ENCODE results near the gene MYO1F. TPM values are rescaled to one million over a fixed set of nuclear protein-coding genes. Genes with fewer than 3 reads are reported as not detected.
"Not testable (repeated sequence)": the region's sequence is repeated elsewhere in the genome, so short reads cannot be mapped to it uniquely, and the experiment has no call there.

MYO1F gene
- polyA plus RNA-seq, 1 donor from 2014 or later: 40.9 TPM

DNA sequence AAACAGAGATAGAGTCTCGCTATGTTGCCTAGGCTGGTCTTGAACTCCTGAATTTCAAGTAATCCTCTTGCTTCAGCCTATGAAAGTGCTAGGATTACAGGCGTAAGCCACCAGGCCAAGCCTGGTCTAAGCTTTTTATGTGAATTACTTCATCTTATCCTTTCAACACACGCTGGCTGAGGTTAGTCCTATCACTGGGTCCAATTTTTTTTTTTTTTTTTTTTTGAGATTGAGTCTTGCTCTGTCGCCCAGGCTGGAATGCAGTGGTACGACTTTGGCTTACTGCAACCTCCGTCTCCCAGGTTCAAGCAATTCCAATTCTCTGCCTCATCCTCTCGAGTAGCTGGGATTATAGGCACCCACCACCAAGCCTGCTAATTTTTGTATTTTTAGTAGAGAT, 10.4 kb downstream of the MYO1F start:
- no peak overlapping the region for H3K4me3 Mint-ChIP-seq
- H3K36me3 Mint-ChIP-seq: peaks cover 4% of the 10 kb centered on the region
- no peaks in the 10 kb centered on the region for H3K9me3 Mint-ChIP-seq
- H3K27me3 Mint-ChIP-seq: no peaks in the 10 kb centered on the region
- peaks cover 12 to 35% (median 30%) of the 10 kb centered on the region in 3 donors for H3K4me1 Mint-ChIP-seq
- H3K27ac Mint-ChIP-seq: no peak overlapping the region

GRCh38 chr19:8564866-8565265, 12.4 kb downstream of the MYO1F start:
- Mint-ChIP-seq H3K4me1 (peaks cover 5 to 22% (median 21%) of the 10 kb centered on the region in 3 donors), H3K4me3 (peak overlapping the region in 1 of 4 donors; percentile 57)
- H3K36me3 Mint-ChIP-seq, H3K27ac Mint-ChIP-seq, H3K9me3 Mint-ChIP-seq, H3K27me3 Mint-ChIP-seq: not testable (repeated sequence)

DNA sequence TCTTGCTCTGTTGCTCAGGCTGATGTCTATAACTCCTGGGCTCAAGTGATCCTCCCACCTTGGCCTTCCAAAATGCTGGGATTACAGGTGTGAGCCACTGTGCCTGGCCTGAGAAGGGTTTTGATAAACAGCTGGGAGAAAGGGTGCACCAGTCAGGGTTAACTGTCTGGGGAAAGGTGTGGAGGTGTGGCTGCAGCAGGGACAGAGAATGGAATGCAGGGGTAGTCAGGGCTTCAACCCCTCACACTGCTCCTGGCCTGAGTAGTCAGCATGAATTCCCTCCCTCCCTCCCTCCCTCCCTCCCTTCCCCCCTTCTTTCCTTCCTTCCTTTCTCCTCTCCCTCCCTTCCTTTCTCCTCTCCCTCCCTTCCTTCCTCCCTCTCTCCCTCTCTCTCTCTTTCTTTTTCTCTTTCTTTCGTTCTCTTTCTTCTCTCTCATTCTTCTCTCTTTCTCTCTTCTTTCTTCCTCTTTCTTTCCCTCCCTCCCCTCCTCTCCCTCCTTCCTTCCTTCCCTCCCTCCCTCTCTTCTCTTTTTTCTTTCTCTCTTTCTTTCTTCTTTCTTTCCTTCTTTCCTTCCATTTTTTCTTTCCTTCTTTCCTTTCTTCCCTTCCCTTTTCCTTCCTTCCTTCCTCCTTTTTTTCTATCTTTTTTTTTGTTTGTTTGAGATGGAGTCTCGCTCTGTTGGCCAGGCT, 16.0 kb downstream of the MYO1F start:
- H3K27ac Mint-ChIP-seq: no peak overlapping the region
- H3K4me1 Mint-ChIP-seq: peaks cover 5 to 16% (median 8%) of the 10 kb centered on the region in 3 donors
- no peaks in the 10 kb centered on the region for H3K36me3 Mint-ChIP-seq
- H3K9me3 Mint-ChIP-seq: no peaks in the 10 kb centered on the region
- no peak overlapping the region for H3K4me3 Mint-ChIP-seq
- no peaks in the 10 kb centered on the region for H3K27me3 Mint-ChIP-seq

DNA sequence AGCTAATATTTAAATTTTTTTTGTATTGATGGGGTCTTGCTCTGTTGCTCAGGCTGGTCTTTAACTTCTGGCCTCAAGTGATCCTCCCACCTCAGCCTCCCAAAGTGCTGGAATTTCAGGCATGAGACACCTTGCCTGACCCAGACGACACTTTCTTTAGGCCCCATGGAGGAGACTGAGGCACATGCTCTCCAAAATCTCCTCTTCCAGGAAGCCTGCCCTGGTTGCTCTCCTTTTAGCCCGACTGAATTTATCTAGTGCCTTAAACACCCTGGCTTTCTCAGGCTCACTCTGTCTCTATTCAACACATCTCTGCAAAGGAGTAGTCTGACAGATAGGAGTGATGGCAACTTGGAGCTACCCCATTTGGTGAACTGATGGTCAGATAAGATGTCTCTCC, 18.9 kb downstream of the MYO1F start:
- no peaks in the 10 kb centered on the region for H3K27me3 Mint-ChIP-seq
- H3K9me3 Mint-ChIP-seq: no peaks in the 10 kb centered on the region
- peak overlapping the region in 2 of 3 donors; percentile 62 to 82 for H3K27ac Mint-ChIP-seq
- peaks cover 4 to 9% (median 8%) of the 10 kb centered on the region in 3 donors for H3K4me1 Mint-ChIP-seq
- peak overlapping the region in 1 of 4 donors; percentile 28 for H3K4me3 Mint-ChIP-seq
- H3K36me3 Mint-ChIP-seq: peaks cover 4% of the 10 kb centered on the region

DNA sequence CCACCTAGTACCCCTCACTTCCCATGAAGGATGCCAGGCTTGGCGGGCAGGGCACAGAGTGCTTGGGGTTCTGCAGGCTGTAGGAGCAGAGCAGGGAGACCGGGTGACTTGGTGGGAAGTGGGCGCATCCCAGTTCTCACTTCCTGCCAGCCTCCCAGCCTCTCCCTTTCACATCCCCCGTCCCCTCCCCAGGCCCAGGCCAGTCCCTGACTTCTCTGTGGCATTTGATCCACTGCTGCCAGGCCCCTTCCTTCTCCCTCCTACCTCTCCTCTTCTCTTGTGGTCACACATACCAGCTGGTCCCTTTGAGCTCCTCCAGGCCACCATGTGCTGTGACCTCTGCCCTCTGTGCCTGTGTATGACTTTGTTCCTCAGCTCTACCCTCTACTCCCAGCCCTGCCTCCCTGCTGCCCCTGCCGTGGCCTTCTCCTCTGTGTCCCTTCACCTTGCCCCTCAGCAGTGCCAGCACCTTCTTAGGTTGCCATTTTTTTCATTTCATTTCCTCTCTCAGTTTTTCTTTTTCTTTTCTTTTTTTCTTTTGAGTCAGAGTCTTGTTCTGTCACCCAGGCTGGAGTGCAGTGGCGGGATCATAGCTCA, 19.5 kb downstream of the MYO1F start:
- peaks cover 4% of the 10 kb centered on the region for H3K36me3 Mint-ChIP-seq
- peaks cover 4 to 9% (median 6%) of the 10 kb centered on the region in 3 donors for H3K4me1 Mint-ChIP-seq
- H3K4me3 Mint-ChIP-seq: no peak overlapping the region
- H3K9me3 Mint-ChIP-seq: no peaks in the 10 kb centered on the region
- H3K27ac Mint-ChIP-seq: peak overlapping the region in 1 of 3 donors; percentile 9
- no peaks in the 10 kb centered on the region for H3K27me3 Mint-ChIP-seq

GRCh38 chr19:8553729-8554128, 23.5 kb downstream of the MYO1F start:
- not testable (repeated sequence) for H3K9me3 Mint-ChIP-seq

GRCh38 chr19:8552810-8553209, 24.4 kb downstream of the MYO1F start:
- Mint-ChIP-seq H3K4me1 (peaks cover 0 to 4% (median 2%) of the 10 kb centered on the region in 3 donors), H3K4me3 (no peak overlapping the region), H3K27ac (peak overlapping the region in 1 of 3 donors; percentile 59), H3K36me3 (peaks cover 7% of the 10 kb centered on the region), H3K27me3 (no peaks in the 10 kb centered on the region), H3K9me3 (no peaks in the 10 kb centered on the region)

More at GRCh38 chr19:8553729-8554128, 23.5 kb downstream of the MYO1F start:
- H3K36me3 Mint-ChIP-seq, H3K27ac Mint-ChIP-seq, H3K4me1 Mint-ChIP-seq, H3K4me3 Mint-ChIP-seq, H3K27me3 Mint-ChIP-seq: not testable (repeated sequence)

DNA sequence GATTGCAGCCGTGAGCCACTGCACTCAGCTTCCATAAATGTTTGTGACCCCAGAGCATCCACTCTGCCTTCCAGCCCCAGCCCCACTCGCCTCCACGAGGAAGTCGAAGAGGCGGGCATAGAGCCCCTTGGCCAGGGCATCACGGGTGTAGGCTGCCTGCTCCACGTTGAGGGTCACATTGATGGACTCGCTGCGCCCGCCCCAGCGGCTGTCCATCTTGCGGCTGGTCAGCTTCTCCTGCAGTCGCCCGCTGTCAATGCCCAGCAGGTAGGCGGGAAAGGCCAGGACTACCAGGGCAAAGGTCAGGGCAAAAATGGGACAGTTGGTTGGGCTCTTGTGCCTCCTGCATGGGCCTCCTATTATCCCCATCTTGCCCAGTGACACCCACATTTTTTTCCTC, 27.2 kb downstream of the MYO1F start:
- Mint-ChIP-seq H3K36me3 (peaks cover 12% of the 10 kb centered on the region), H3K4me1 (peaks cover 0 to 4% (median 4%) of the 10 kb centered on the region in 3 donors), H3K9me3 (no peaks in the 10 kb centered on the region), H3K4me3 (no peak overlapping the region), H3K27me3 (no peaks in the 10 kb centered on the region), H3K27ac (no peak overlapping the region)

- Mint-ChIP-seq H3K9me3 (no peaks in the 10 kb centered on the region), H3K4me3 (no peak overlapping the region), H3K27me3 (no peaks in the 10 kb centered on the region), H3K36me3 (peaks cover 6% of the 10 kb centered on the region), H3K4me1 (peaks cover 0 to 6% (median 0%) of the 10 kb centered on the region in 3 donors), H3K27ac (no peak overlapping the region)
Measured at GRCh38 chr19:8545743-8546142, 31.5 kb downstream of the MYO1F start.

- Mint-ChIP-seq H3K27ac (no peak overlapping the region), H3K36me3 (peaks cover 4% of the 10 kb centered on the region), H3K4me1 (peaks cover 0 to 6% (median 0%) of the 10 kb centered on the region in 3 donors), H3K9me3 (no peaks in the 10 kb centered on the region), H3K4me3 (no peak overlapping the region), H3K27me3 (no peaks in the 10 kb centered on the region)
Measured at GRCh38 chr19:8544168-8544567, 33.1 kb downstream of the MYO1F start.

DNA sequence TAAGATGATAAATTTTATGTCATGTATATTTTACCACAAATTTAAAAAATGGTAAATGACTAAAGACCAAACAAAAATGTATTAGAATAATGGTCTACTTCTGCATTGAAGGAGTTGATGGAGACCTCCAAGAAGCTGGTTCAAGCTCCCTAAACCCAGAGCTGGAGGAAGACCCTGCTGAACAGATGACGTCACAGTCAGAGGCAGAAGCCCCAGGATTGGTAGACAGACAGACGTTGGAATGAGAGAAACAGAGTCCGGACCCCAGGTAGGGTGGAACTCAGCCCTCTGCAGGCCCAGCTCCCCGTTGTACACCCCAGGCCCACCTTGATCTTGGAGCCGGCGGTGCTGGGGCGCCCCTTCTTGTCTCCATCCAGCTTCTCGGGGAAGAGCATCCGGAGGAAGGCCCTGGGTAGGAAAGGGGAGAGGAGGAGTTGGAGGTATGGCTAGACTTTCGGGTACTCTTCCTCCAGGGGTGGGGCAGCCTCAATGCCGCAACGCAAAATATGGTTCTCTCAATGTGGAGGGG, 37.6 kb downstream of the MYO1F start:
- Mint-ChIP-seq H3K27ac (no peak overlapping the region), H3K36me3 (peaks cover 11% of the 10 kb centered on the region), H3K9me3 (no peaks in the 10 kb centered on the region), H3K27me3 (no peaks in the 10 kb centered on the region), H3K4me3 (no peak overlapping the region), H3K4me1 (peaks cover 0 to 2% (median 0%) of the 10 kb centered on the region in 3 donors)

DNA sequence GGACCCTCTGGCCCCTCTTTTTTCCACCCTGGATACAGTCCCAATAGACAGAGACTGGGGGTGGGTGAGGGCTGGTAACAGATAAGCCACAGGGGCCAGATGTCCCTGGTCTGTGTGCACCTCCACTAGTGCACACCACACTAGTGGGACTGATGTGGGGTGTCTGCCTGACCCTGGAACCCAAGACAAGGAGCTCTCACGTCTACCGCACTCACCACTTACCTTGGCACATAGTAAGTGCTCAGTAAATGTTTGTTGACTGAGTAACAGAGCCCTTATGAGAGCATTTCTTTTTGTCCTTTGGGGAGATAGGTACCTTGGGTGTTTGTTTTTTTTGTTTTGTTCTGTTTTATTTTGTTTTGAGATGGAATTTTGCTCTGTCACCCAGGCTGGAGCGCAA, 40.1 kb downstream of the MYO1F start:
- no peak overlapping the region for H3K27ac Mint-ChIP-seq
- peaks cover 0 to 2% (median 0%) of the 10 kb centered on the region in 3 donors for H3K4me1 Mint-ChIP-seq

GRCh38 chr19:8536282-8536681, 41.0 kb downstream of the MYO1F start:
- Mint-ChIP-seq H3K36me3 (peaks cover 16% of the 10 kb centered on the region), H3K4me3 (no peak overlapping the region), H3K27ac (no peak overlapping the region), H3K27me3 (no peaks in the 10 kb centered on the region), H3K4me1 (no peaks in the 10 kb centered on the region), H3K9me3 (no peaks in the 10 kb centered on the region)

More for the DNA sequence above, 40.1 kb downstream of the MYO1F start:
- Mint-ChIP-seq H3K4me3 (no peak overlapping the region), H3K9me3 (no peaks in the 10 kb centered on the region), H3K27me3 (no peaks in the 10 kb centered on the region), H3K36me3 (peaks cover 14% of the 10 kb centered on the region)

DNA sequence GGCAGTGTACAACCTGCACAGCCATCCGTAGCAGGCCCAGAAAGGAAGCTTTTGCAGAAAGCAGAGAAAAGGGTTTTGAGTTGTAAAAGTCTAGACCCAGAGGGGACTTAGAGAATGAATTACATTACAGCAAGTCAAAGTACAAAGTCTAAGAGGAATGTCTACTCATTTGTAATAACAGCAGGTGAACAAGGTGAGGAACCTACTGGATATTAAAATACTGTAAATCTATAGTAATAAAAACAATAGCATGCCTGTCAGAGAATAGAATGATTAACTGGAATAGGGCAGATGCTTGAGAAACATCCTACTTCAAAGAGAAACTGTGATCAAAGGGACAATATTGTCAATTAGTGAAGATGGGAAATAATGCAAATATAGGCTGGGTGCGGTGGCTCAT, 45.0 kb downstream of the MYO1F start:
- Mint-ChIP-seq H3K4me1 (peaks cover 0 to 2% (median 0%) of the 10 kb centered on the region in 3 donors), H3K4me3 (no peak overlapping the region), H3K9me3 (no peaks in the 10 kb centered on the region), H3K27ac (peak overlapping the region in 1 of 3 donors; percentile 65), H3K36me3 (peaks cover 17% of the 10 kb centered on the region), H3K27me3 (no peaks in the 10 kb centered on the region)

DNA sequence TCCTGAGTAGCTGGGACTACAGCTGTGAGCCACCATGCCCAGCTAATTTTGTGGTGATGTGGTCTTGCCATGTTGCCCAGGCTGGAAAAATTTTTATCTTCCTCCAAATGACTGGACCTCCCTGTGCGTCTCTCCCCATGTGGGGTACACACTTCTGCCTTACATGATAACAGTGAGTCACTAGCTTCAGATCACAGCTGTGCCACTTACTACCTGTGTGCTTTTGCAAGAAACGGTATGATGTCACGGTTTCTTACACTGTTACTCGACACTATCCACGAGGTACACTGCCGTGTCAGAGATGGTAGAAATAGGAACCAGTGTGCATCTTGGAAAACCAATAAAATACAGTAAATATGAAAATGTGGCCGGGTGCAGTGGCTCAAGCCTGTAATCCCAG, 45.8 kb downstream of the MYO1F start:
- Mint-ChIP-seq H3K4me3 (no peak overlapping the region), H3K36me3 (peaks cover 16% of the 10 kb centered on the region), H3K4me1 (peaks cover 0 to 2% (median 0%) of the 10 kb centered on the region in 3 donors), H3K27me3 (no peaks in the 10 kb centered on the region), H3K27ac (no peak overlapping the region), H3K9me3 (no peaks in the 10 kb centered on the region)
